K562 (cell line): ENCODE measurements around the gene NOA1. TPM values are rescaled to one million over a fixed set of nuclear protein-coding genes. Genes with fewer than 3 reads are reported as not detected.

Experiments
- ATAC-seq: fragments of 200-7000 bp; cut with Tn5 transposase; 3 replicates; pipeline ENCODE4 v1.9.1; 2020; ENCODE audit warnings: moderate library complexity
- BruUV-seq: library from RNA; stranded (reverse); fragments of 400-500 nt; replicated peaks from 2 replicates; lab custom pipeline; 2021; lab: Mats Ljungman, UMichigan
- CTCF ChIA-PET: fragments of 300-600 bp; formaldehyde crosslinking; extraction: SDS; loops from one replicate; lab custom pipeline; 2021; ENCODE audit warnings: low intra/inter-chr PET ratio; lab: Yijun Ruan, JAX
- POLR2A ChIA-PET: fragments of 300-600, 350-650 bp; sonication (Branson Sonifier 250); formaldehyde crosslinking; extraction: SDS; loops from one replicate; lab custom pipeline; 2021; ENCODE audit warnings: antibody characterized with exemption, inconsistent platforms; lab: Yijun Ruan, JAX
- DNase-seq, 4 experiments: peaks; one replicate each; pipeline versions ENCODE4 v3.0.0 to v3.0.0-alpha.2; 2011 to 2018; ENCODE audit warnings: low spot score in 3 of 4, mixed read lengths in 3 of 4; ENCODE audit errors: extremely low read depth in 1 of 4
- FAIRE-seq: peaks from 2 replicates; lab custom pipeline; 2011; peaks lifted over from hg19 to GRCh38; lab: Jason Lieb, UNC
- H2AFZ ChIP-seq: 2 replicates; pipeline ENCODE4 v1.6.0; 2011; ENCODE audit warnings: low read depth, low read length, control low read depth, inconsistent platforms
- H3K27ac ChIP-seq: fragments of 200-600 bp; 3 replicates; pipeline ENCODE4 v1.8.0; 2011; ENCODE audit warnings: low read depth, mild to moderate bottlenecking, control low read depth, inconsistent platforms, low read length, moderate library complexity, mixed read lengths; ENCODE audit errors: extremely low read depth
- H3K27me3 ChIP-seq, 2 experiments: fragments of 300-600 bp in 1 of 2; 2 replicates in 1 of 2; 3 replicates in 1 of 2; pipeline versions ENCODE4 v1.6.0 to v1.8.0; 2011; ENCODE audit warnings: inconsistent platforms in 2 of 2, low read length in 2 of 2, mild to moderate bottlenecking in 1 of 2, mixed read lengths in 1 of 2, moderate library complexity in 1 of 2; ENCODE audit not compliant: control insufficient read depth in 2 of 2, insufficient read depth in 2 of 2
- H3K36me3 ChIP-seq: fragments of 300-600 bp; 3 replicates; pipeline ENCODE4 v1.8.0; 2011; ENCODE audit warnings: mild to moderate bottlenecking, low read length, inconsistent platforms; ENCODE audit not compliant: control insufficient read depth, insufficient read depth
- H3K4me1 ChIP-seq, 2 experiments: fragments of 200-600 bp in 1 of 2; replicated peaks in 1 of 2; 2 replicates in 1 of 2; 3 replicates in 1 of 2; pipeline versions ENCODE4 v1.5.1 to v1.8.0; 2011; ENCODE audit warnings: inconsistent platforms in 2 of 2, low read length in 2 of 2, mild to moderate bottlenecking in 1 of 2, mixed read lengths in 1 of 2, moderate library complexity in 1 of 2; ENCODE audit not compliant: control insufficient read depth in 2 of 2, insufficient read depth in 2 of 2
- H3K4me2 ChIP-seq: 2 replicates; pipeline ENCODE4 v1.6.1; 2011; ENCODE audit warnings: low read length, control low read depth, inconsistent platforms, mixed read lengths; ENCODE audit not compliant: insufficient read depth
- H3K4me3 ChIP-seq: fragments of 200-600 bp; sonication (generic), shearing (Covaris generic); 2 replicates; pipeline ENCODE4 v1.5.1; 2016; ENCODE audit warnings: control low read depth, inconsistent platforms
- H3K79me2 ChIP-seq: fragments of 200-600 bp; 3 replicates; pipeline ENCODE4 v1.8.0; 2011; ENCODE audit warnings: low read length, inconsistent platforms; ENCODE audit not compliant: control insufficient read depth, insufficient read depth
- H3K9ac ChIP-seq, 2 experiments: 2 replicates each; pipeline versions ENCODE4 v1.6.0 to v1.6.1; 2011; ENCODE audit warnings: low read depth in 2 of 2, low read length in 2 of 2, control low read depth in 1 of 2, inconsistent platforms in 1 of 2, mild to moderate bottlenecking in 1 of 2, mixed read lengths in 1 of 2; ENCODE audit not compliant: insufficient read depth in 1 of 2
- H3K9me1 ChIP-seq: one replicate; pipeline ENCODE4 v1.6.0; 2011; ENCODE audit warnings: inconsistent platforms, mild to moderate bottlenecking, low read length, moderate library complexity; ENCODE audit not compliant: control insufficient read depth, insufficient read depth
- H3K9me3 ChIP-seq: replicated peaks from 2 replicates; pipeline ENCODE4 v1.5.1; 2011; ENCODE audit warnings: low read depth, low read length, inconsistent platforms; ENCODE audit not compliant: control insufficient read depth, insufficient read depth
- H4K20me1 ChIP-seq: replicated peaks from 2 replicates; pipeline ENCODE4 v1.6.1; 2011; ENCODE audit warnings: low read length, inconsistent platforms, mixed read lengths; ENCODE audit not compliant: control insufficient read depth, insufficient read depth
- ARID3B ChIP-seq: fragments of 250-450 bp; sonication (Bioruptor Pico); IDR thresholded peaks from 2 replicates; pipeline ENCODE4 v1.4.0; 2020; ENCODE audit warnings: borderline replicate concordance
- ATF3 ChIP-seq, 2 experiments: fragments of 450-650 bp in 1 of 2; sonication (generic) in 1 of 2; formaldehyde crosslinking in 1 of 2; IDR thresholded peaks in 1 of 2; conservative IDR thresholded peaks in 1 of 2; 2 replicates each; pipeline versions ENCODE4 v1.6.1 to v1.8.1; 2016 to 2023; ENCODE audit warnings: mild to moderate bottlenecking in 2 of 2, moderate library complexity in 2 of 2, inconsistent platforms in 1 of 2, missing genetic modification reagents in 1 of 2
- E2F1 ChIP-seq: sonication (generic); formaldehyde crosslinking; IDR thresholded peaks from 2 replicates; pipeline ENCODE4 v1.8.1; 2023; ENCODE audit warnings: mild to moderate bottlenecking, missing genetic modification reagents, moderate library complexity
- EHMT2 ChIP-seq: fragments of 450-650 bp; IDR thresholded peaks from 2 replicates; pipeline ENCODE4 v1.6.1; 2018; ENCODE audit warnings: antibody characterized with exemption
- FOXA1 ChIP-seq: fragments of 450-650 bp; IDR thresholded peaks from 2 replicates; pipeline ENCODE4 v1.6.1; 2016; ENCODE audit warnings: mild to moderate bottlenecking, borderline replicate concordance
- FUS ChIP-seq: fragments of 200-400 bp; formaldehyde crosslinking; optimal IDR thresholded peaks from 2 replicates; pipeline ENCODE3; 2017; ENCODE audit warnings: low read depth, low read length
- IFI16 ChIP-seq: fragments of 250-450 bp; sonication (Bioruptor Pico); IDR thresholded peaks from 2 replicates; pipeline ENCODE4 v2.1.2; 2022; ENCODE audit warnings: mild to moderate bottlenecking, inconsistent platforms
- MEF2A ChIP-seq: IDR thresholded peaks from 2 replicates; pipeline ENCODE4 v1.6.1; 2011; ENCODE audit warnings: low read depth, mild to moderate bottlenecking, low read length, moderate library complexity; ENCODE audit not compliant: control insufficient read depth
- PHTF2 ChIP-seq: fragments of 250-450 bp; sonication (Bioruptor Pico); IDR thresholded peaks from 2 replicates; pipeline ENCODE4 v1.5.0; 2021; ENCODE audit warnings: mild to moderate bottlenecking
- ZKSCAN1 ChIP-seq: fragments of 150-350 bp; IDR thresholded peaks from 2 replicates; pipeline ENCODE4 v1.6.1; 2016; ENCODE audit warnings: low read depth, low read length
- ZNF316 ChIP-seq: fragments of 450-650 bp; IDR thresholded peaks from 2 replicates; pipeline ENCODE4 v1.6.1; 2016
- ZNF764 ChIP-seq: fragments of 250-450 bp; sonication (Bioruptor Pico); IDR thresholded peaks from 2 replicates; pipeline ENCODE4 v1.4.0; 2020; ENCODE audit warnings: low read depth, mild to moderate bottlenecking, moderate library complexity
- ZSCAN29 ChIP-seq: fragments of 450-650 bp; IDR thresholded peaks from 2 replicates; pipeline ENCODE4 v1.6.1; 2017
- WGBS: fragments of 100-300 bp; shearing (Covaris generic); methylation state at CpG from one replicate; pipeline ENCODE4 v1.1.6; 2016; ENCODE audit warnings: low coverage, mixed read lengths; ENCODE audit not compliant: insufficient coverage; ENCODE audit errors: missing lambda C conversion rate; 5-methylcytosine and 5-hydroxymethylcytosine counted together
- in situ Hi-C: fragments of 300-500 bp; cut with MboI; formaldehyde crosslinking; loops from 4 replicates; pipeline ENCODE4 v1.15.0; 2018; ENCODE audit warnings: inconsistent platforms, mixed read lengths
- intact Hi-C: fragments of 100-400 bp; cut with micrococcal nuclease; formaldehyde crosslinking; loops from 2 replicates; pipeline ENCODE4 v1.14.2; 2022
- polyA plus RNA-seq, 8 experiments: library from polyadenylated mRNA; depleted of rRNA in 4 of 8; stranded (reverse) in 5 of 8; unstranded in 3 of 8; fragments of >200 nt; fragmentation: Nextera tagmentation in 2 of 8; fragmentation: Illumina TruSeq in 1 of 8; extraction: Ambion mirVana in 2 of 8; extraction: Trizol in 1 of 8; gene quantifications; 2 replicates each; pipeline versions ENCODE4 v1.2.1 to v1.2.3, GENCODE V29; 2011 to 2014; ENCODE audit warnings: inconsistent platforms in 1 of 8, missing spikeins in 1 of 8
- total RNA-seq, 7 experiments: library from RNA; depleted of rRNA in 6 of 7; stranded (reverse); fragments of >200 nt in 6 of 7; fragmentation: Illumina TruSeq in 2 of 7; extraction: Trizol in 2 of 7; gene quantifications; 2 replicates each; pipeline versions ENCODE4 v1.2.1 to v1.2.3, GENCODE V29; 2011 to 2021; ENCODE audit warnings: low replicate concordance in 1 of 7

NOA1 gene
- total and polyA plus RNA-seq, 9 of the 15 experiments (the other 6 are each of a cell fraction or from before 2014, with no cell fraction given), result 2.6 to 26.6 (median 16.7) TPM

- no peak for FAIRE-seq
- no peak overlapping the region for H3K9ac ChIP-seq
- H3K9me1 ChIP-seq, result no peaks in the 10 kb centered on the region
- H3K4me2 ChIP-seq, result no peak overlapping the region
- POLR2A ChIA-PET, result interaction anchor here (1.0 to 4.1 kb wide), 5 partner anchors 10 to 17 kb away, joined by 4 to 25 read pairs (median 4); partner anchors contain the start of genes NOA1 and POLR2B
- H2AFZ ChIP-seq, result no peak overlapping the region
- no peaks in the 10 kb centered on the region for H3K27me3 ChIP-seq
- CTCF ChIA-PET, result no interaction called here
- no peak overlapping the region for H3K4me3 ChIP-seq
- H3K4me1 ChIP-seq, result peaks cover 0 to 11% of the 10 kb centered on the region in 2 experiments; a peak in 2 of 5 replicates
- DNase-seq, result no peak
- no peaks in the 10 kb centered on the region for H3K79me2 ChIP-seq
- TF ChIP-seq ZNF316 (no peak), PHTF2 (CRISPR knock-in tag) (no peak), FUS (no peak), MEF2A (no peak), EHMT2 (no peak), ZNF764 (CRISPR knock-in tag) (no peak), ZKSCAN1 (no peak), IFI16 (CRISPR knock-in tag) (no peak), ARID3B (CRISPR knock-in tag) (no peak), FOXA1 (no peak), ZSCAN29 (no peak), ATF3 (IDR thresholded peaks at IDR 0.05) (no peak), ATF3 (CRISPR knock-in tag; conservative IDR thresholded peaks at IDR 0.05) (no peak), E2F1 (CRISPR knock-in tag) (no peak)
- in situ Hi-C loops, result no loop called here
- H3K9me3 ChIP-seq, result no peaks in the 10 kb centered on the region
- no peaks in the 10 kb centered on the region for H4K20me1 ChIP-seq
- no peak overlapping the region; the same call in 2 of the 3 replicates for H3K27ac ChIP-seq
- WGBS, result 93% methylated on average over 2 of the region's 2 CpGs
- peaks cover 34% of the 10 kb centered on the region; the same call in 2 of the 3 replicates for H3K36me3 ChIP-seq
- no TSS peak for BruUV-seq
- intact Hi-C loops, result no loop called here
- ATAC-seq, result no peak
Observed at GRCh38 chr4:56961107-56961500, 16.3 kb downstream of the NOA1 start.
